Glutamatergic neuron (in vitro differentiated cells): Measurements from ENCODE around the gene GPC6. TPM values are rescaled to one million over a fixed set of nuclear protein-coding genes. Genes with fewer than 3 reads are reported as not detected.

ENCODE experiments used
- DNase-seq: peaks from one replicate; pipeline ENCODE4 v3.0.0; 2022
- H3K27ac Mint-ChIP-seq: one replicate; pipeline ENCODE4 v1.8.0; 2020; ENCODE audit warnings: mild to moderate bottlenecking, mixed read lengths, inconsistent platforms; ENCODE audit not compliant: unreplicated experiment
- H3K27me3 Mint-ChIP-seq: one replicate; pipeline ENCODE4 v1.8.0; 2020; ENCODE audit warnings: mild to moderate bottlenecking, moderate library complexity, mixed read lengths, inconsistent platforms; ENCODE audit not compliant: unreplicated experiment
- H3K36me3 Mint-ChIP-seq: one replicate; pipeline ENCODE4 v1.8.0; 2020; ENCODE audit warnings: mild to moderate bottlenecking, mixed read lengths, inconsistent platforms; ENCODE audit not compliant: unreplicated experiment
- H3K4me1 Mint-ChIP-seq: one replicate; pipeline ENCODE4 v1.8.0; 2020; ENCODE audit warnings: mild to moderate bottlenecking, low read depth, mixed read lengths, inconsistent platforms; ENCODE audit not compliant: unreplicated experiment
- H3K4me3 Mint-ChIP-seq: one replicate; pipeline ENCODE4 v1.8.0; 2020; ENCODE audit warnings: mild to moderate bottlenecking, mixed read lengths, inconsistent platforms; ENCODE audit not compliant: unreplicated experiment
- H3K9me3 Mint-ChIP-seq: one replicate; pipeline ENCODE4 v1.8.0; 2020; ENCODE audit warnings: mild to moderate bottlenecking, moderate library complexity, mixed read lengths, inconsistent platforms; ENCODE audit not compliant: unreplicated experiment
- CTCF ChIP-seq: fragments of 200-600 bp; sonication (generic); IDR thresholded peaks from one replicate; pipeline ENCODE4 v1.5.0; 2021; ENCODE audit not compliant: partially characterized antibody, unreplicated experiment
- total RNA-seq: library from RNA; stranded (reverse); fragmentation: NEBNext Ultra II Directional; extraction: Animal tissue kit (Norgen Biotek cat#: 25700); gene quantifications from one replicate; pipeline ENCODE4 v1.2.1, GENCODE V29; 2021; ENCODE audit not compliant: unreplicated experiment

GPC6 gene
- total RNA-seq, 1 donor from 2014 or later, result 11.8 TPM

DNA sequence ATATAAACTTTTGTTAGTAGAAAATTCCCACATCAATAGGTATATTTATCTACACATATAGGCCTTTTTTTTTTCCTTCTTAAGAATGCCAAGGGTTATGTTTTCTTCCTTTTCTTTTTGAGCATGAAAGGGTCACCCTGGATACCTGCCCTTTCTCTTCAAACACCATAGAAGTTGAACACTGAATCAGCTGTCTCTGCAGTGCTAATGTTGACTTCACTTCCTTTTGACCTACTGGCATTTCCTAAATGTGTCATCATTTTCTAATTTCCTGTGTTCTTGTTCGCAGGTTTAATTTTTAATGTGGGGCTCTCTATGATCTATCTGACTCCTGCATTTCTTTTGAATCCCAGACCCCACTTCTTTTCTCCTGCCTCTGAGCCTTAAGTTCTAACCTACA, 532.0 kb downstream of the GPC6 start:
- no peak overlapping the region for H3K27ac Mint-ChIP-seq

DNA sequence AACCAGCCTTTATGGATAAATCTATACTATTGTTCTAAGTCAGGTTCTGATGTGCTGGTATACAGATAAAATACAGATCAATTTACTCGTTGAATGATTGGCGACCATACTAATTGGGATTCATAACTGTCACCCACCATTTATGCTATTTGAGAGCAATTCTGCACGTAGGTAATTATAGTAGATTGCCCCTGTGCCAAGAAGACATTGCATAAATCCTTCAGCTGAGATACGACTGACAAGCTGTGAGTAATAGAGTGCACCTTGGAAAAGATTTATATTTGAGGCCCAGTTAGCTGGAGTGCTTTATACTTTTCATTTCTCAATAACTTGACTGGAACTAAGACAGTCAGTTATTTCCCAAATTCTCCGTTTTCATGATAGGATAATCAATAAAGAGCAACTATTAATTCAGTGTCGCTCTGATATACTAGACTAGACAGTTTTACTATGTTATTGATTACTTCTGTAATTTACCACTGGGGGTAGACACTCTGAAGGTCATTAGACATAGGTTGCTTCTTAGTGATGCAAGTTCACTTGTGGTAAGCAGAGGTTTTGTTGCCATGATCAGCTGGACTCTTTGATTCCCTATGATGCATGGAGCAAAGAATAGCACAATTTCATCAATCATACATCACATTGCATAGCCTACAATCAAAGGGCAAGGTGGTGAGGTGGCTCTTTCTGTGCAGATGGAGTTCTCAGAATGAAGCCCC, 536.3 kb downstream of the GPC6 start:
- Mint-ChIP-seq H3K9me3 (no peaks in the 10 kb centered on the region), H3K27ac (no peak overlapping the region), H3K4me3 (no peak overlapping the region), H3K4me1 (peaks cover 21% of the 10 kb centered on the region), H3K36me3 (no peaks in the 10 kb centered on the region), H3K27me3 (no peaks in the 10 kb centered on the region)
- no peak for TF ChIP-seq CTCF
- no peak for DNase-seq

More for the DNA sequence above, 532.0 kb downstream of the GPC6 start:
- no peaks in the 10 kb centered on the region for H3K36me3 Mint-ChIP-seq
- no peak overlapping the region for H3K4me3 Mint-ChIP-seq
- no peak for TF ChIP-seq CTCF
- no peak for DNase-seq
- H3K27me3 Mint-ChIP-seq, result no peaks in the 10 kb centered on the region
- H3K9me3 Mint-ChIP-seq, result peaks cover 1% of the 10 kb centered on the region
- H3K4me1 Mint-ChIP-seq, result peaks cover 24% of the 10 kb centered on the region

DNA sequence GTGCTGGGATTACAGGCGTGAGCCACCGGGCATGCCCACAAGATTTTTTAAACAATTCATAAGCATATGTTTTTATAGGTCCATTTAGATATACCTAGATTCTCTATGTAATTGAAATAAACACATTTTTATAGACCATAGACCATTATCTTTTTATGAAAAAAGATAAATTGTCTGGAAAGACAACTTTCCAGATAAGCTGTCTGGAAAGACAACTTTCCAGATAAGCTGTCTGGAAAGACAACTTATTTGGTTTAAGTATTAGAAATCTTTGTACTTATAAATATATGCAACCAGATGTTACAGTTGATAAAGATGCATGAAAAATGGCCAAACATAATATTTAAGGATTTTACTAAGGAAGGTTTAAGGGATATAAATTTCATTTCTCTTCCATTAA, 538.5 kb downstream of the GPC6 start:
- no peak for TF ChIP-seq CTCF
- no peaks in the 10 kb centered on the region for H3K9me3 Mint-ChIP-seq
- no peak for DNase-seq
- H3K36me3 Mint-ChIP-seq, result no peaks in the 10 kb centered on the region
- no peak overlapping the region for H3K4me3 Mint-ChIP-seq
- no peaks in the 10 kb centered on the region for H3K27me3 Mint-ChIP-seq
- H3K4me1 Mint-ChIP-seq, result peaks cover 30% of the 10 kb centered on the region
- H3K27ac Mint-ChIP-seq, result no peak overlapping the region

- Mint-ChIP-seq H3K27ac (no peak overlapping the region), H3K27me3 (no peaks in the 10 kb centered on the region), H3K9me3 (no peaks in the 10 kb centered on the region), H3K36me3 (no peaks in the 10 kb centered on the region), H3K4me1 (peaks cover 37% of the 10 kb centered on the region), H3K4me3 (no peak overlapping the region)
- TF ChIP-seq CTCF, result no peak
- DNase-seq, result no peak
Measured at GRCh38 chr13:93765811-93766210, 539.2 kb downstream of the GPC6 start.

DNA sequence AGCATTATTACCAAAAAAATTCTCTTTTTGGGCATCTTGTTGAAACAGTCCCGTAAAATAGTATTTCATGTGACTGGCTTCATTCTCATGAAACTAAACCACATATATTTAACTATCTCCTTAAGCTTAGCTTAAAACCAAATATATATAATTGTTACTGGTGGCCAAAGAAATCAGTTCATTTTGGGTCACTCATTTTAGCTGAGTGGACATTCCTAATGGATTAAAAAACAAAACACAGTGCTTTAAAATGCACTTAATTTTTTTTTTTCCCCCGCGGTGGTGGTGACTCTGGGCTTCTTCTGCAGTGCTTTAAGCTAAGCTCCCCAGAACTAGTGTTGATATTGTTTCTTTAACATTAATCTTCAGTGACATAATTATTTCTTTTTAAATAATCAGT, 540.1 kb downstream of the GPC6 start:
- no peak overlapping the region for H3K4me3 Mint-ChIP-seq
- TF ChIP-seq CTCF, result no peak
- H3K27me3 Mint-ChIP-seq, result no peaks in the 10 kb centered on the region

More for the DNA sequence above, 540.1 kb downstream of the GPC6 start:
- H3K4me1 Mint-ChIP-seq, result peaks cover 45% of the 10 kb centered on the region
- H3K9me3 Mint-ChIP-seq, result peaks cover 1% of the 10 kb centered on the region
- no peak for DNase-seq
- no peaks in the 10 kb centered on the region for H3K36me3 Mint-ChIP-seq
- no peak overlapping the region for H3K27ac Mint-ChIP-seq
